H1 (cell line): Measurements from ENCODE around the gene MB. TPM values are rescaled to one million over a fixed set of nuclear protein-coding genes. Genes with fewer than 3 reads are reported as not detected.

Source experiments
- CTCF ChIA-PET: fragments of 300-600 bp; sonication (Branson Sonifier 250); formaldehyde crosslinking; loops from one replicate; lab custom pipeline; 2021; ENCODE audit not compliant: partially characterized antibody; lab: Charles Lee
- POLR2A ChIA-PET: fragments of 300-600 bp; sonication (Branson Sonifier 250); formaldehyde crosslinking; loops from one replicate; lab custom pipeline; 2021; ENCODE audit warnings: inconsistent platforms; ENCODE audit not compliant: partially characterized antibody; lab: Charles Lee
- DNase-seq, 2 experiments: peaks; one replicate each; pipeline versions ENCODE4 v3.0.0 to v3.0.0-alpha.2; 2010 to 2022; ENCODE audit warnings: low spot score in 2 of 2, low read depth in 1 of 2, mixed read lengths in 1 of 2
- FAIRE-seq: peaks from 2 replicates; lab custom pipeline; 2011; peaks lifted over from hg19 to GRCh38; lab: Jason Lieb, UNC
- H2AFZ ChIP-seq: 2 replicates; pipeline ENCODE4 v1.8.1; 2012; ENCODE audit warnings: low read length, inconsistent platforms
- H2AK5ac ChIP-seq: 2 replicates; pipeline ENCODE4 v1.6.1; 2013; ENCODE audit warnings: low read depth, low read length
- H2BK120ac ChIP-seq: replicated peaks from 2 replicates; pipeline ENCODE3; 2013; ENCODE audit warnings: low read depth, low read length, inconsistent platforms
- H2BK12ac ChIP-seq: 2 replicates; pipeline ENCODE4 v1.6.1; 2013; ENCODE audit warnings: low read depth, low read length
- H2BK15ac ChIP-seq: 2 replicates; pipeline ENCODE4 v1.6.1; 2013; ENCODE audit warnings: low read length
- H2BK20ac ChIP-seq: 2 replicates; pipeline ENCODE4 v1.6.1; 2013; ENCODE audit warnings: low read length
- H2BK5ac ChIP-seq: 2 replicates; pipeline ENCODE4 v1.6.1; 2013; ENCODE audit warnings: low read depth, low read length
- H3K14ac ChIP-seq: 2 replicates; pipeline ENCODE4 v1.6.1; 2013; ENCODE audit warnings: inconsistent platforms; ENCODE audit not compliant: insufficient read length
- H3K18ac ChIP-seq: 2 replicates; pipeline ENCODE4 v1.6.1; 2013; ENCODE audit warnings: low read length; ENCODE audit errors: extremely low read depth
- H3K23ac ChIP-seq: 2 replicates; pipeline ENCODE4 v1.6.1; 2013; ENCODE audit warnings: inconsistent platforms; ENCODE audit not compliant: insufficient read length
- H3K23me2 ChIP-seq: 2 replicates; pipeline ENCODE4 v1.6.1; 2013; ENCODE audit warnings: low read depth, low read length
- H3K27ac ChIP-seq: 2 replicates; pipeline ENCODE4 v1.6.1; 2011; ENCODE audit warnings: low read depth, low read length, inconsistent platforms
- H3K27me3 ChIP-seq, 4 experiments: replicated peaks in 1 of 4; 1 replicate in 1 of 4; 2 replicates in 3 of 4; pipeline versions ENCODE4 v1.6.1 to v1.8.1; 2011 to 2013; ENCODE audit warnings: low read length in 3 of 4, mild to moderate bottlenecking in 3 of 4, inconsistent platforms in 2 of 4, mixed read lengths in 2 of 4, moderate library complexity in 1 of 4; ENCODE audit not compliant: control insufficient read depth in 3 of 4, insufficient read depth in 3 of 4; ENCODE audit errors: extremely low read depth in 1 of 4
- H3K36me3 ChIP-seq, 4 experiments: 2 replicates each; pipeline versions ENCODE4 v1.6.1 to v1.8.1; 2011 to 2013; ENCODE audit warnings: mild to moderate bottlenecking in 4 of 4, low read length in 3 of 4, moderate library complexity in 2 of 4, control low read depth in 1 of 4, inconsistent platforms in 1 of 4; ENCODE audit not compliant: insufficient read depth in 4 of 4, control insufficient read depth in 2 of 4
- H3K4ac ChIP-seq: replicated peaks from 2 replicates; pipeline ENCODE3; 2013; ENCODE audit warnings: low read length, low read depth, mixed read lengths, inconsistent platforms; ENCODE audit not compliant: insufficient read length
- H3K4me1 ChIP-seq, 4 experiments: replicated peaks in 1 of 4; 1 replicate in 1 of 4; 2 replicates in 3 of 4; pipeline versions ENCODE4 v1.6.1 to v1.8.1; 2011 to 2013; ENCODE audit warnings: low read length in 3 of 4, inconsistent platforms in 2 of 4, mixed read lengths in 1 of 4; ENCODE audit not compliant: insufficient read depth in 4 of 4, control insufficient read depth in 3 of 4
- H3K4me2 ChIP-seq, 2 experiments: 2 replicates each; pipeline versions ENCODE4 v1.6.1 to v1.8.1; 2011 to 2013; ENCODE audit warnings: low read depth in 2 of 2, low read length in 2 of 2, control low read depth in 1 of 2, inconsistent platforms in 1 of 2, mild to moderate bottlenecking in 1 of 2; ENCODE audit not compliant: insufficient read depth in 1 of 2
- H3K4me3 ChIP-seq, 4 experiments: fragments of 200-600, 300-600 bp in 1 of 4; sonication (generic), shearing (Covaris generic), sonication (Bioruptor Twin) in 1 of 4; 2 replicates each; pipeline versions ENCODE4 v1.5.1 to v1.8.1; 2011 to 2016; ENCODE audit warnings: low read length in 4 of 4, low read depth in 3 of 4, control low read depth in 2 of 4, inconsistent platforms in 2 of 4, mild to moderate bottlenecking in 2 of 4, mixed read lengths in 1 of 4, moderate library complexity in 1 of 4; ENCODE audit not compliant: insufficient read depth in 2 of 4; ENCODE audit errors: extremely low read depth in 1 of 4
- H3K56ac ChIP-seq: replicated peaks from 2 replicates; pipeline ENCODE3; 2013; ENCODE audit warnings: low read depth, mild to moderate bottlenecking, mixed read lengths, low read length, inconsistent platforms; ENCODE audit not compliant: insufficient read length
- H3K79me1 ChIP-seq: 2 replicates; pipeline ENCODE4 v1.6.1; 2013; ENCODE audit warnings: low read depth, low read length, control low read depth
- H3K79me2 ChIP-seq, 2 experiments: 2 replicates each; pipeline versions ENCODE4 v1.6.1 to v1.8.1; 2012 to 2013; ENCODE audit warnings: low read length in 2 of 2, mild to moderate bottlenecking in 2 of 2, inconsistent platforms in 1 of 2; ENCODE audit not compliant: insufficient read depth in 2 of 2, control insufficient read depth in 1 of 2
- H3K9ac ChIP-seq, 4 experiments: replicated peaks in 1 of 4; 1 replicate in 1 of 4; 2 replicates in 3 of 4; pipeline versions ENCODE4 v1.6.1 to v1.8.1; 2011 to 2013; ENCODE audit warnings: low read depth in 3 of 4, low read length in 3 of 4, control low read depth in 2 of 4, mild to moderate bottlenecking in 2 of 4, moderate library complexity in 2 of 4, inconsistent platforms in 1 of 4; ENCODE audit errors: extremely low read depth in 1 of 4
- H3K9me3 ChIP-seq, 2 experiments: 2 replicates each; pipeline versions ENCODE4 v1.6.1 to v1.8.1; 2012 to 2013; ENCODE audit warnings: mild to moderate bottlenecking in 2 of 2, moderate library complexity in 2 of 2, control low read depth in 1 of 2, inconsistent platforms in 1 of 2, low read depth in 1 of 2, low read length in 1 of 2, mixed read lengths in 1 of 2; ENCODE audit not compliant: insufficient read depth in 2 of 2
- H4K20me1 ChIP-seq, 2 experiments: replicated peaks in 1 of 2; 2 replicates each; pipeline versions ENCODE3 to v1.8.1; 2011 to 2013; ENCODE audit warnings: inconsistent platforms in 2 of 2, low read length in 2 of 2, mild to moderate bottlenecking in 1 of 2; ENCODE audit not compliant: insufficient read depth in 2 of 2, control insufficient read depth in 1 of 2
- H4K5ac ChIP-seq: 2 replicates; pipeline ENCODE4 v1.6.1; 2013; ENCODE audit warnings: low read length, low read depth, mixed read lengths, inconsistent platforms; ENCODE audit not compliant: insufficient read length
- H4K8ac ChIP-seq: 2 replicates; pipeline ENCODE4 v1.8.0; 2013; ENCODE audit warnings: mild to moderate bottlenecking, moderate library complexity, low read length, inconsistent platforms; ENCODE audit not compliant: insufficient read depth; ENCODE audit errors: extremely low read depth
- H4K91ac ChIP-seq: replicated peaks from 2 replicates; pipeline ENCODE3; 2013; ENCODE audit warnings: low read length, mixed read lengths, inconsistent platforms; ENCODE audit not compliant: insufficient read length
- HDAC6 ChIP-seq: IDR thresholded peaks from one replicate; pipeline ENCODE4 v1.7.1; 2012; ENCODE audit warnings: low read depth, mild to moderate bottlenecking, inconsistent platforms, low read length, moderate library complexity
- JUND ChIP-seq: IDR thresholded peaks from 2 replicates; pipeline ENCODE4 v1.6.1; 2011; ENCODE audit warnings: mild to moderate bottlenecking, improper control_type of control experiment, low read length
- KDM5A ChIP-seq: fragments of 200-600 bp; IDR thresholded peaks from 2 replicates; pipeline ENCODE4 v1.7.1; 2012; ENCODE audit warnings: mild to moderate bottlenecking, low read length, inconsistent platforms, mixed read lengths
- MAX ChIP-seq: IDR thresholded peaks from 2 replicates; pipeline ENCODE4 v1.6.1; 2012; ENCODE audit warnings: inconsistent platforms
- NANOG ChIP-seq: IDR thresholded peaks from 2 replicates; pipeline ENCODE4 v1.6.1; 2011; ENCODE audit warnings: low read length, low read depth, mild to moderate bottlenecking, inconsistent platforms; ENCODE audit not compliant: insufficient read depth, poor library complexity, severe bottlenecking
- PHF8 ChIP-seq: fragments of 200-600 bp; sonication (generic); conservative IDR thresholded peaks from 2 replicates; pipeline ENCODE4 v1.7.1; 2012; ENCODE audit warnings: low read depth, mild to moderate bottlenecking, inconsistent platforms, low read length, moderate library complexity
- POLR2AphosphoS5 ChIP-seq: IDR thresholded peaks from 2 replicates; pipeline ENCODE4 v1.6.1; 2011; ENCODE audit warnings: low read depth, low read length
- RBBP5 ChIP-seq: IDR thresholded peaks from 2 replicates; pipeline ENCODE4 v1.7.1; 2012; ENCODE audit warnings: low read depth, mild to moderate bottlenecking, inconsistent platforms, low read length, moderate library complexity, borderline replicate concordance
- SAP30 ChIP-seq: fragments of 300-600 bp; sonication (generic); IDR thresholded peaks from 2 replicates; pipeline ENCODE4 v1.7.1; 2012; ENCODE audit warnings: low read length, moderate library complexity, mild to moderate bottlenecking, inconsistent platforms; ENCODE audit not compliant: insufficient read depth, insufficient replicate concordance
- SP1 ChIP-seq: IDR thresholded peaks from 2 replicates; pipeline ENCODE4 v1.6.1; 2011; ENCODE audit warnings: low read depth, low read length
- SRF ChIP-seq: IDR thresholded peaks from 2 replicates; pipeline ENCODE4 v1.6.1; 2011; ENCODE audit warnings: mild to moderate bottlenecking, low read depth, low read length, moderate library complexity
- SUZ12 ChIP-seq: fragments of 200-600 bp; sonication (generic); IDR thresholded peaks from 2 replicates; pipeline ENCODE4 v1.6.1; 2012; ENCODE audit warnings: mild to moderate bottlenecking, inconsistent platforms, low read length, moderate library complexity, mixed read lengths
- TBP ChIP-seq: IDR thresholded peaks from 2 replicates; pipeline ENCODE4 v1.6.1; 2011; ENCODE audit warnings: low read depth, low read length, improper control_type of control experiment
- YY1 ChIP-seq: IDR thresholded peaks from 2 replicates; pipeline ENCODE4 v1.6.1; 2011; ENCODE audit warnings: low read depth, mild to moderate bottlenecking, low read length
- WGBS, 2 experiments: shearing (Covaris generic) in 1 of 2; methylation state at CpG; one replicate each; pipeline versions ENCODE4 v1.1.6 to v1.1.7; 2013 to 2015; ENCODE audit warnings: low lambda C conversion rate in 2 of 2, mixed read lengths in 2 of 2, inconsistent platforms in 1 of 2, low coverage in 1 of 2, missing lambda C conversion rate in 1 of 2; ENCODE audit not compliant: insufficient replicate concordance in 2 of 2, insufficient coverage in 1 of 2, insufficient read length in 1 of 2; ENCODE audit errors: extremely low coverage in 1 of 2, missing lambda C conversion rate in 1 of 2; 5-methylcytosine and 5-hydroxymethylcytosine counted together
- polyA plus RNA-seq, 7 experiments: library from polyadenylated mRNA; depleted of rRNA in 3 of 7; stranded (reverse) in 5 of 7; unstranded in 2 of 7; fragments of >200 nt in 5 of 7; fragments of 200-250 nt in 2 of 7; gene quantifications; 1 replicate in 5 of 7; 2 replicates in 1 of 7; 4 replicates in 1 of 7; pipeline versions ENCODE4 v1.2.1 to v1.2.3, GENCODE V29; 2011 to 2013; ENCODE audit warnings: missing spikeins in 2 of 7, mixed read lengths in 2 of 7
- total RNA-seq: library from RNA; stranded (reverse); fragmentation: NEBNext Ultra II Directional; extraction: Animal tissue kit (Norgen Biotek cat#: 25700); gene quantifications from 2 replicates; pipeline ENCODE4 v1.2.1, GENCODE V29; 2021

The MB gene
- total and polyA plus RNA-seq, 2 of the 8 experiments (the other 6 are each of a cell fraction or from before 2014, with no cell fraction given) = 1.5 TPM; not detected in 1

- ChIA-PET POLR2A (interaction anchor here (1.0 kb wide), 1 partner anchor 166 kb away, joined by 3 read pairs; no protein-coding TSS in a partner anchor), CTCF (interaction anchor here (0.6 to 1.4 kb wide), 3 partner anchors 117 to 285 kb away, joined by 3 read pairs; no protein-coding TSS in a partner anchor)
- Histone ChIP-seq H2AK5ac (peak overlapping the region; percentile 96; the same call in 1 of the 2 replicates), H2BK5ac (no peak overlapping the region), H3K9ac (no peak overlapping the region), H3K18ac (no peak overlapping the region), H2AFZ (no peak overlapping the region), H3K4me2 (no peak overlapping the region), H4K5ac (no peak overlapping the region), H3K4ac (no peak overlapping the region), H2BK120ac (no peak overlapping the region), H3K27me3 (peaks cover 0 to 2% (median 0%) of the 10 kb centered on the region in 4 experiments; a peak in 1 of 7 replicates), H3K79me2 (no peaks in the 10 kb centered on the region), H3K23me2 (peaks cover 9% of the 10 kb centered on the region), H3K14ac (no peak overlapping the region), H3K79me1 (no peaks in the 10 kb centered on the region), H2BK12ac (peak overlapping the region; percentile 84; the same call in 1 of the 2 replicates), H3K27ac (no peak overlapping the region), H4K91ac (no peak overlapping the region), H3K23ac (no peak overlapping the region), H4K8ac (no peak overlapping the region), H2BK15ac (0 out of 2 replicates have a peak overlapping the region, but pooled peaks have one; percentile 46), H3K4me1 (peaks cover 0 to 16% (median 7%) of the 10 kb centered on the region in 4 experiments; a peak in 6 of 7 replicates), H3K56ac (no peak overlapping the region), H2BK20ac (peak overlapping the region; percentile 48; the same call in 1 of the 2 replicates), H3K4me3 (no peak overlapping the region), H3K9me3 (no peaks in the 10 kb centered on the region), H3K36me3 (no peaks in the 10 kb centered on the region; a peak in 1 of 8 replicates), H4K20me1 (peaks cover 0 to 3% of the 10 kb centered on the region in 2 experiments)
- FAIRE-seq (no peak), DNase-seq (no peak)
- WGBS, 2 experiments = 93% methylated on average over 3 of the region's 3 CpGs; no CpG with 5 or more reads in 1 of the 2 experiments
- TF ChIP-seq JUND = no peak
- no peak for TF ChIP-seq POLR2AphosphoS5
- no peak for TF ChIP-seq PHF8
- no peak for TF ChIP-seq YY1
- no peak for TF ChIP-seq MAX
- no peak for TF ChIP-seq SRF
- TF ChIP-seq NANOG = no peak
- TF ChIP-seq RBBP5 = no peak
- no peak for TF ChIP-seq HDAC6
- no peak for TF ChIP-seq SP1
- no peak for TF ChIP-seq SUZ12
- no peak for TF ChIP-seq TBP
- TF ChIP-seq SAP30 = no peak
- TF ChIP-seq KDM5A = no peak
Observed at GRCh38 chr22:35628732-35629131, 11.6 kb upstream of the MB start.
